GM11168 (cell line): ENCODE results near the gene ZSWIM3.

ENCODE experiments used
- in situ Hi-C: fragments of 300-500 bp; cut with MboI; formaldehyde crosslinking; loops from one replicate; pipeline ENCODE4 v1.12.0; 2022; ENCODE audit warnings: low sequenced_read_pairs; ENCODE audit not compliant: unreplicated experiment

ZSWIM3 gene

GRCh38 chr20:45832619-45833018 lies 24.8 kb upstream of the ZSWIM3 start:
- in situ Hi-C loops, result no loop called here

DNA sequence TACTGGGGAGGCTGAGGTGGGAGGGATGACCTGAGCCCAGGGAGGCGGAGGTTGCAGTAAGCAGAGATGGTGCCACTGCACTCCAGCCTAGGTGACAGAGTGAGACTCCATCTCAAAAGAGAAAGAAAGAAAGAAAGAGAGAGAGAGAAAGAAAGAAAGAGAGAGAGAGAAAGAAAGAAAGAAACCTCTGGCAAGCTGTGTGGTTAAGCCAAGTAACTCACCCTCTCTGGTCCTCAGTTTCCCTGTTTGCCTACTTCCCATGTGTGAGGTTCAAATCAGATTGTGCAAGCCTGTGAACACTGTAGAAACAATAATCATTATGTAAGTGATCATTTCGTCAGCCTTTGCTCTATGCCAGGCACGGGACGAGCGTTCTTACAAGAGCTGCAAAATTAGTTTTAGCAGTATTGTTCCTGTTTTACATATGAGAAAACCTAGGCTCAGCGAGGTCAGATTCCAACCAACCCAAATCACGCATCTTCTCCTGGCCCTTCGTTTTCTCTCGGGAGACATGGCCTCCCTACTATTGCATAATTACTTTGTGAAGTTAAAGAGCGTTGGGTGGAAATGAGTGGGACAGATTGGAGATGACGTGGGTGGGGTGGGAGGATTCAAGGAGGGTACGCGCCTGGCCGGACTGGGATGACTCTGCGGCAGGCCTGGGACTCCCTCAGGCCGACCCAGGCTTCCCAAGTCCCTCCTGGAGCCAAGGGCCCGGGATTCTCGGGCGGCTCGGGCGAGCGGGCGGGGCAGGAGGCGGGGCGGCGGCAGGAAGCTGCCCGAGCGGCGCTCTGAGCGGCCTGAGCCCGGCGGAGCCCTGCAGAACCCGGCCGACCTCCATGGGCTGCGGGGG lies 24.2 kb upstream of the ZSWIM3 start, which contains the start of gene SNX21:
Gene SNX21, plus strand, starts transcription at position 770 of the 853 bp plus-strand sequence. CDS start 121 bp downstream, outside the sequence.
- in situ Hi-C loops, result no loop called here

DNA sequence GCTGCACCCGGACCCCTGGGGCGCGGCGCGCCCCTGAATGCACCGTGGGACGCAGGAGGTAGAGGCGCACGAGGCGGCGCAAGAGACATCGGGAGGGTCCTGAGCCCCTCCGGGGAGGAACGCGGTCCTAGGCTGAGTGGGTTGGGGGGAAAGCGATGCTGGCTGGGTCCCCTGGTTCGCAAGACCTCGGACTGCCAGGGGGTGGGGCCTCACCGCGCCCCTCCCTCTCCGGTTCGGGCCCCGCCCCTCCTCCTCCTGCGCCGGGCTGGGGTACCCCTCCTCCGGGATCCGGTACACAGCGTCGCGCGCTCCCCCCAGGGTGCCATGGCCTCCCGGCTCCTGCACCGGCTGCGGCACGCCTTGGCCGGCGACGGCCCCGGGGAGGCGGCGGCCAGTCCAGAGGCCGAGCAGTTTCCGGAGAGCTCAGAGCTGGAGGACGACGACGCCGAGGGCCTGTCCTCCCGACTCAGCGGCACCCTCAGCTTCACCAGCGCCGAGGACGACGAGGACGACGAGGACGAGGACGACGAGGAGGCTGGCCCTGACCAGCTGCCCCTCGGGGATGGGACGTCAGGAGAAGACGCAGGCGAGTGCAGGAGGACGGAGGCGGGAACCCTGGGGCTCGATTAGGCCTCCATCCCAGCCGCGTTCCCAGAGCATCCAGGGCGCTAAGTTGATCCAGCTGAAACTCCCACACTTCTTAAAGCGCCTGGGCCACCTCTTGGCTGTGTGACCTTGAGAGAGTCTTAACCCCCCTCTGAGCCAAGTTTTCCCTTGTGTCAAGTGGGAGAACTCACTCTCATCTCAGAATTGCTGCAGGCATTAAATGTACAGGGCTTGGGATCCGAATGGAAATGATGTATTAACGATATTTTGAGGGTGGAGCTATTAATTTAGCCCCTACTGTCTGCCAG lies 23.3 kb upstream of the ZSWIM3 start:
- in situ Hi-C loops, result no loop called here

- in situ Hi-C loops, result no loop called here
These were observed 22.6 kb upstream of the ZSWIM3 start for GRCh38 chr20:45834797-45835161.

DNA sequence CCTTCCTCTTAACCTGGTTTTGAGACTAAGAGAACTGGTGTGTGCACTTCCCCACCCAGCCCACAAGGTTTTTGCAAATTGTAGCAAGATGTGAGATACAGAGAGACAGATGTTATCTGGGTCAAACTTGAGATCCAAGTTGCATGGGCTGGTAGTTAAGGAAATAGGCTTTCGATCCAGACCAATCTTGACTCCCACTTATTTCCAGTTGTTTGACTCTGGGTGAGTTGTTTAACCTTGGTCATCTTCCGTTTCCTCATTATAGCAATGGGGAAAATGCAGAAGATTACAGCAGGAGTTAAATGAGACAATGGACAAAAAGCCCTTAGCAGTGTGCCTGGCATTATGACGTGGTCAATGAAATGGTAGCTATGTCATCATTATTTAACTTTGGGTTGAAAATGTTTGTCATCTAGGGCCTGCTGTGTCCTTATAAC lies 22.1 kb upstream of the ZSWIM3 start:
- in situ Hi-C loops, result no loop called here

GRCh38 chr20:45835825-45836224 lies 21.6 kb upstream of the ZSWIM3 start:
- in situ Hi-C loops, result no loop called here

GRCh38 chr20:45836841-45837240 lies 20.6 kb upstream of the ZSWIM3 start:
- in situ Hi-C loops, result no loop called here

GRCh38 chr20:45840700-45841198 lies 16.7 kb upstream of the ZSWIM3 start:
- in situ Hi-C loops, result no loop called here

DNA sequence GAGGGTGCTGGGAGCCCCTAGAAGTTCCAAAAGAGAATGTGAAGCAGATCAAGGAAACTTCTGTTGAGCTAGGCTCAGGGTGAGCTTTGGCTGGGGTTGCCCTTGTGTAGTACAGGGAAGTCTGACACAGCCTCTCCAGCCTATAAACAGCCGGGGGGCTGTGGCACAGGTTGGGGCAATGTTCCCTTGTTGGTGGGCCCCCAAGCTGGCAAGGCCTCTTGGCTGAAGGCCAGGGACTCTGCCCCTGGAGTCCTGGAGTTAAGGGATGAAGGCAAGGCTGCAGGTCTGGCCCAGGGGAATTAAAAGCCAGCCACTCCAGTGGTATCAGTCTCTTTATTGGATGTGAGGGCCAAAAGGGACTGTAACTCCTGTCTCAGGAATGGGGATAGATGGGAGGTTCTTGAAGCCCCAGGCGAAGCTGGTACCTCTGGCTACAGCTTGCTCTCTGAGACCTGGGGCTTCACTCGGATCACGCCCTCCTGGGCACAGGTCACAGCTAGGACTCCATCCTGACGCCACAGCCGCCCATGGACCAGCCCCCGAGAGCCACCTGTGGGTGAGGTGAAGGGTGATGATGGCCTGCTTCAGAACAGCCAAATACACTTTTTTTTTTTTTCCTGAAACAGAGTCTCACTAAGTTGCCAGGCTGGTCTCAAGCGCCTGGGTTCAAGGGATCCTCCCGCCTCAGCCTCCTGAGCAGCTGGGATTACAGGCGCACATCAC lies 15.8 kb upstream of the ZSWIM3 start:
- in situ Hi-C loops, result no loop called here

DNA sequence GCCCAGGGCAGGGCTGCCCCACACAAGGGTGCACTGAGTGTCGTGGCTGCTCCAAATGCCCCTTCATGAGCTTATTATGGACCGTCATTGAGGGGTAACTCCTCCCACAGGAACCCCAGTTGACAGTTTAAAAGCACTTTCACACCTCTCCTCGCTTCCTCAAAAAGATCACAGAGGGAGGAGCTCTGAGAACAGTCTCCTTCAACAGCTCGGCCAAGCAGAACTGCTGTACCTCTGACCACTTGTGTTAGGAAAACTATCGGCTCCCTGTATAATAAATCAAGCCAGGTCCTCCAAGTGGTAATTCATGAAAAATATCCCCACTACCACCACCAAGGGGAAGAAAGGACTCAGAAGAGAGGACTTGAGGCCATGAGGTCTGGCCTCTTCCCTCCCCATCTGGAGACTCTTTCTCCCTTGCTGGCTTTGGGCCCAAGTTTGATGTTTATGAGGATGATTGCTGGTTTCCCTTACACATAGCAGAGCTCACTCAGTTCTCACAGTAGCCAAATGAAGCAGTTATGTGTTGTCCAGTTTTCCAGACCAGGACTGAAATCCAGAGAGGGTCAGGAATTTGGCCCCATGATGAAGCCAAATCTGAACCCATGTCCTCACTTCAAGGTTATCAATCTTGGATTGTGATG lies 15.1 kb upstream of the ZSWIM3 start:
- in situ Hi-C loops, result no loop called here

GRCh38 chr20:45843506-45843905 lies 13.9 kb upstream of the ZSWIM3 start:
- in situ Hi-C loops, result no loop called here

DNA sequence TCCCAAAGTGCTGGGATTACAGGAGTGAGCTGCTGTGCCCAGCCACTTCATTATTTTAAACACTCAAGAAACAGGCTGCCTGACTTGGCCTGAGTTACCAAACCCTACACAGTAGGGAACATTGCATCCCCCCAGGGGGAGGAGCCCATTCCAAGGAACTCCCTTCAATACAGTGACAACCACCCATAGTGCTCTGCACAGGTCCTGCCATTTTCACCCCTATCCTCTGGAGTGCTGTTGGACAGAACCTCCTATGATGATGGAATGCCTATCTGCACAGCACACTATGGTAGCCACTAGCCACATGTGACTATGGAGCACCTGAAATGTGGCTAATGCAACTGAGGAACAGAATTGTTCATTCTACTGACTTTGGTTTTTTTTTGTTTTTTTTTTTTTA lies 12.0 kb upstream of the ZSWIM3 start:
- in situ Hi-C loops, result no loop called here

- in situ Hi-C loops, result no loop called here
These were observed 9.0 kb upstream of the ZSWIM3 start for GRCh38 chr20:45848421-45848820.

GRCh38 chr20:45848969-45849582 lies 8.3 kb upstream of the ZSWIM3 start:
- in situ Hi-C loops, result no loop called here

DNA sequence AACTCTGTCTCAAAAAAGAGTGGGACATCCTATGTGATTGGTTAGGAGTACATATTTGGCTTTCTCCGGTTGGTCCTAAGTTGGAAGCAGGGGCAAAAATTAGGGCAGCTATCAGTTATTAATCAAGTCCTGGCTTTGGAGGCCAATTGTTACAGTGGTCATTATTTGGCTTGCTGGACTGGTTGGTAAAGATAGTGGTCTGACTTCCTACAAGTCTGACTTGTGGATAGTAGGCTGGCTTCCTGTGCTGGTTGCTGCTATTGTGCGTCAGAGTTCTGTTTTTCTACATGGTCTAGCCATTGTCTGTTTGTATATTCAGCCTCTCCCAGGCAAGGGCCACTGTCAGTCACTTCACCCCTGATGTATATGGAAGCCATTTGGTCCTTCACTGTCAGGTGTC lies 7.2 kb upstream of the ZSWIM3 start:
- in situ Hi-C loops, result no loop called here

DNA sequence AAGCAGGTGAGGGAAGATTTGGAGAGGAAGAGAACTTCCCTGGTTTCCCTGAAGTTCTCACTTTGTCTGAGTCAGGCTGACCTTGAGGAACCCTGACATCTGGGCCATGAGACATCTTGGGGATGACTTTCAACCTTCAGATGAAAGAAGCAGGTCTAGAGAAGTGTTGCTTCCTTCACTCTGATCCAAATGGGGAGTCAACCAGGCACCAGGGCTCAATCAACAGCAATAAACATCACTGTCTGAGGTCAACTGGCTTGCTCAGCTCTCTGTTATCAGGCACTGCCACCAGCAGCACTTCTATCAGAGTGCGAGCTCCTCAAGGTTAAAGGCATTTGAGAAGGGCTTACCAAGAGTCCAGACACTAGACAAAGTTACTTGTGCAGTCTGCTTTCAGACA lies 6.5 kb upstream of the ZSWIM3 start:
- in situ Hi-C loops, result no loop called here

DNA sequence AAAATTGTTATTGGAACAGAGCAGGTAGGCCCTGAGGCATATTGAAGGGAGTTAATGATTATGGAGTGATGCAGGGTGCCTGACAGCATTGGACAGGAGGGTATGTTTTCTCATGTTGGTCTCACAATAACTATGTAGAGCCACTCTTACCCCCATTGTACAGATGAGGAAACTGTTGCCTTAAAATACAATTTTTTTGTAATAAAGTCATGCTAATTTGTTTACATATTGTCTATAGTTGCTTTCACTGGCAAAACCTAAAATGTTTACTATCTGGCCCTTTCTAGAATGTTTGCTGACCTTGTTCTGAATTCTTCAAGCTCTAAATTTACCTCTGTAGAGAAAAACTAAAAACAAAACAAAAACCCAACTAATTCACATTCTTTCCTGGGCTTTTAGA lies 5.9 kb upstream of the ZSWIM3 start:
- in situ Hi-C loops, result no loop called here

GRCh38 chr20:45852326-45852725 lies 5.1 kb upstream of the ZSWIM3 start:
- in situ Hi-C loops, result no loop called here

DNA sequence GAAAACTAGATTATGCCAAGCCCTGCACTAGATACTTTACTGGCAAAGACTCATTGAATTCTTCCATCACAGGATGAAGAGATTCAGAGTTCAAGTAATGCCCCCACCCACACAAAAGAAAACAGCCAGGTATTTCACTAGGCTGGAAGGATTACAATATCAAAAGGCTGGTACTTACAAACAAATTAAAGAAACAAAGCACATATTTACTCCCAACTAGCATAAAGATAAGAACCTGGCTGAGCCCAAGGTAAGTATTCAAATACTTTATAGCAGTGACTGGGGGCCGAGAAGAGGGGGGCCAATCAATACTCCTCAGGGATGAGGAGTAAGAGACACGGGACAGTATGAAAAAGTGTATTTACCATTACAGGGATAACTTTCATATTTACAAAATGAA lies 3.9 kb upstream of the ZSWIM3 start:
- in situ Hi-C loops, result no loop called here

- in situ Hi-C loops, result no loop called here
These were observed 435 bp downstream of the ZSWIM3 start for GRCh38 chr20:45857882-45858216.
